DND-41 (cell line): Measurements from ENCODE around the gene CACNG8.

ENCODE experiments used
- CTCF ChIP-seq: IDR thresholded peaks from 2 replicates; pipeline ENCODE4 v1.5.1; 2012; ENCODE audit warnings: borderline replicate concordance, low read length, moderate library complexity, mild to moderate bottlenecking; ENCODE audit not compliant: poor library complexity, severe bottlenecking; ENCODE audit errors: extremely low read depth
- EZH2 ChIP-seq: IDR thresholded peaks from 3 replicates; pipeline ENCODE4 v1.6.1; 2012; ENCODE audit warnings: borderline replicate concordance, low read depth, mild to moderate bottlenecking, moderate library complexity, low read length, inconsistent platforms; ENCODE audit not compliant: severe bottlenecking

- TF ChIP-seq EZH2: no peak
- no peak for TF ChIP-seq CTCF
Observed at GRCh38 chr19:53960187-53960586, 2.5 kb upstream of the CACNG8 start.
